Tibial artery (tissue), 4 donors: ENCODE data around the gene GET4.
A peak's percentile ranks its signal among the peaks of the same experiment; 100 is the strongest.
"Not testable (repeated sequence)": the region's sequence is repeated elsewhere in the genome, so short reads cannot be mapped to it uniquely, and the experiment has no call there.

ENCODE experiments used
- DNase-seq, 2 donors: peaks; one replicate each; pipeline ENCODE4 v3.0.0-alpha.2; 2019
- H3K27ac ChIP-seq, 2 donors: fragments of 200-600 bp; sonication (generic) in 1 of 2; 1 replicate in 1 of 2; 2 replicates in 1 of 2; pipeline ENCODE4 v1.5.1; 2018 to 2019; ENCODE audit warnings: mild to moderate bottlenecking in 1 of 2
- H3K27me3 ChIP-seq, 2 donors: fragments of 200-600 bp; sonication (generic) in 1 of 2; one replicate each; pipeline versions ENCODE4 v1.5.1 to v1.6.0; 2016 to 2019
- H3K36me3 ChIP-seq, 3 donors: fragments of 200-600 bp; sonication (generic) in 2 of 3; one replicate each; pipeline ENCODE4 v1.5.1; 2016 to 2019; ENCODE audit warnings: mild to moderate bottlenecking in 2 of 3
- H3K4me1 ChIP-seq, 4 donors: fragments of 200-600 bp; sonication (generic) in 2 of 4; 1 replicate in 3 of 4; 2 replicates in 1 of 4; pipeline ENCODE4 v1.5.1; 2016 to 2019
- H3K4me3 ChIP-seq, 2 donors: fragments of 200-600 bp; sonication (generic) in 1 of 2; 1 replicate in 1 of 2; 2 replicates in 1 of 2; pipeline ENCODE4 v1.5.1; 2018 to 2019; ENCODE audit warnings: mild to moderate bottlenecking in 2 of 2
- H3K9me3 ChIP-seq, 3 donors: fragments of 200-600 bp; sonication (generic) in 1 of 3; one replicate each; pipeline ENCODE4 v1.5.1; 2016 to 2019
- CTCF ChIP-seq, 2 experiments: fragments of 200-600 bp in 1 of 2; fragments of 450-650 bp in 1 of 2; IDR thresholded peaks; one replicate each; pipeline ENCODE4 v1.5.1; 2017 to 2019; ENCODE audit warnings: antibody characterized with exemption in 2 of 2, mild to moderate bottlenecking in 1 of 2, moderate library complexity in 1 of 2
- intact Hi-C: fragments of 100-400 bp; cut with DNase I; formaldehyde crosslinking; loops from one replicate; pipeline ENCODE4 v1.15.0; 2023; ENCODE audit warnings: low total_unique reads

Gene GET4

DNA sequence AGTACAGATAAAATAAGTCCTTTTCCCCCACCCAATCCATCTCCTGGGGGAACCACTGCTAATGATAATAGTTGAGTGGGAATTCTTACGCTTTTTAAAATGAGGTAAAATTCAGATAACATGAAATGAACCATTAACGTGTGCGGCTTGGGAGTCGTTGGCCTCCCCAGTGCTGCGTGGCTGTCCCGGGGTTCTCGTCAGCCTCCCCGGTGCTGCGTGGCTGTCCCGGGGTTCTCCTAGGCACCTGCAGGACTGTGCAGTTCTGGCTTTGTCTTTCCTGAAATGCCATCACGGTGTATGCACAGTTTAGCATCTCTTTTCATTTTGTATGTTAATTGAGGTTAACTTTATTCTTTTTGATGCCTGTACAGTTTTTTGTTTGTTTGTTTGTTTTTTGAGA lies 30.6 kb upstream of the GET4 start:
- Histone ChIP-seq H3K27ac (no peak overlapping the region), H3K4me1 (peaks cover 0 to 27% (median 18%) of the 10 kb centered on the region in 4 donors), H3K36me3 (peaks cover 44 to 83% (median 63%) of the 10 kb centered on the region in 3 donors), H3K4me3 (no peak overlapping the region), H3K27me3 (no peaks in the 10 kb centered on the region), H3K9me3 (no peaks in the 10 kb centered on the region)
- TF ChIP-seq CTCF (IDR thresholded peaks at IDR 0.05), result no peak
- intact Hi-C loops, result no loop called here
- no peak for DNase-seq

DNA sequence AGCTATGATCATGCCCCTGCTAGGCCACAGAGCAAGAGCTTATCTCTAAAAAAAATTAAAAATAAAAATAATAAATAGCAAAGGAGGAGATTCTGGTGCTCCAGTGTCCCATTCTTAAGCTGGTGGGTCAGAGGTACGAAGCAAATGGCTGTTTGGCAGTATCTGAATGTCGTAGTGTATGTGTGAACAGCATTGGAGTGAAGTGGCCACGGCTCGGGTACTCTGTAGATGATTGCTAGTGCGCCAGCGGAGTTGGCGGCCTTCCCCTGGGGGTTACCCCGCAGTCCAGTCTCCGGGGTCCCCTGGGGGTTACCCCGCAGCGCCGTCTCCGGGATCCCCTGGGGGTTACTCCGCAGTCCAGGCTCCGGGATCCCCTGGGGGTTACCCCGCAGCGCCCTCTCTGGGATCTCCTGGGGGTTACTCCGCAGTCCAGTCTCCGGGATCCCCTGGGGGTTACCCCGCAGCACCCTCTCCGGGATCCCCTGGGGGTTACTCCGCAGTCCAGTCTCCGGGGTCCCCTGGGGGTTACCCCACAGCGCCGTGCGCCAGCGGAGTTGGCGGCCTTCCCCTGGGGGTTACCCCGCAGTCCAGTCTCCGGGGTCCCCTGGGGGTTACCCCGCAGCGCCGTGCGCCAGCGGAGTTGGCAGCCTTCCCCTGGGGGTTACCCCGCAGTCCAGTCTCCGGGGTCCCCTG lies 29.2 kb upstream of the GET4 start:
- DNase-seq, H3K27me3 ChIP-seq, H3K9me3 ChIP-seq, H3K4me3 ChIP-seq, intact Hi-C loops: not testable (repeated sequence)
- Histone ChIP-seq H3K4me1 (peaks cover 0 to 13% (median 10%) of the 10 kb centered on the region in 4 donors), H3K36me3 (peaks cover 58 to 86% (median 72%) of the 10 kb centered on the region in 3 donors), H3K27ac (peak overlapping the region; percentile 4 to 18)

- H3K36me3 ChIP-seq, result peaks cover 63 to 86% (median 72%) of the 10 kb centered on the region in 3 donors
These were observed 28.6 kb upstream of the GET4 start for GRCh38 chr7:847728-848127.

DNA sequence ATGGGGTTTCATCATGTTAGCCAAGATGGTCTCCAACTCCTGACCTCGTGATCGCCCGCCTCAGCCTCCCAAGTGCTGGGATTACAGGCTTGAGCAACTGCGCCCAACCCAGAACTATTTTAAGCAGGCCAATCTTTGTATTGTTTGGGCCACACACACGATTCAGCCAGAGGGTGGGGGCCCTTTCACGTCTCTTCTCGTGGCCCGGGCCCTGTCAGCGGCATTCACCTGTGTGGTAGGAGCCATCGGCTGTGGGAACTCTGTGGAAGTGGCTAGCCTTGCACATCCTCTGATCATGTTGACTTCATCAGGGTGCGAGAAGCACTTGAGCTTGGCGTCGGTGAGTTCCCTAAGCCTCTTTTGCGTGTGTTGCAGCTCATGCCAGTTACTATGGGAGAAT lies 27.2 kb upstream of the GET4 start:
- Histone ChIP-seq H3K27me3 (no peaks in the 10 kb centered on the region), H3K36me3 (peaks cover 66 to 86% (median 74%) of the 10 kb centered on the region in 3 donors), H3K4me3 (no peak overlapping the region), H3K4me1 (peaks cover 0 to 4% (median 0%) of the 10 kb centered on the region in 4 donors), H3K27ac (no peak overlapping the region), H3K9me3 (no peaks in the 10 kb centered on the region)
- intact Hi-C loops, result no loop called here
- no peak for TF ChIP-seq CTCF (IDR thresholded peaks at IDR 0.05)
- no peak for DNase-seq

More at GRCh38 chr7:847728-848127, 28.6 kb upstream of the GET4 start:
- H3K27me3 ChIP-seq, H3K4me3 ChIP-seq, intact Hi-C loops, H3K4me1 ChIP-seq, DNase-seq, H3K27ac ChIP-seq, H3K9me3 ChIP-seq: not testable (repeated sequence)

DNA sequence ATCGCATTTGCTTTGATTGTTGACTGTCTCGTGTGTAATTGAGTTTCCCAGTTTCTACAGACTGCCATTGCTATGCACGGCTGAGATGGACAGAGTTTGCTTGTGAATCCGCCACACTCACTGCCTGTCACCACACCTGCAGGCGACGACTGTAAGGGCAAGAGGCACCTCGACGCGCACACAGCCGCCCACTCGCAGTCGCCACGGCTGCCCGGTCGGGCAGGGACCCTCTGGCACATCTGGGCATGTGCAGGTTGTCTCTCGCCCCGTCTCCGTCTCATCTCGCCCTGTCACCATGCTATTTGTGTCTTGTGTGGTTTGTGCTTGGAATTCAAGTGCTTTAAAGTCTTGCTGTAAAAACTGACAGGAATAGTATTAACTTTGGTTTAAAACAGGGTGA lies 26.6 kb upstream of the GET4 start:
- peaks cover 66 to 86% (median 74%) of the 10 kb centered on the region in 3 donors for H3K36me3 ChIP-seq
- H3K9me3 ChIP-seq, result no peaks in the 10 kb centered on the region
- TF ChIP-seq CTCF (IDR thresholded peaks at IDR 0.05), result no peak
- no peaks in the 10 kb centered on the region for H3K4me1 ChIP-seq
- intact Hi-C loops, result no loop called here
- DNase-seq, result no peak
- no peak overlapping the region for H3K4me3 ChIP-seq
- no peaks in the 10 kb centered on the region for H3K27me3 ChIP-seq
- H3K27ac ChIP-seq, result no peak overlapping the region

DNA sequence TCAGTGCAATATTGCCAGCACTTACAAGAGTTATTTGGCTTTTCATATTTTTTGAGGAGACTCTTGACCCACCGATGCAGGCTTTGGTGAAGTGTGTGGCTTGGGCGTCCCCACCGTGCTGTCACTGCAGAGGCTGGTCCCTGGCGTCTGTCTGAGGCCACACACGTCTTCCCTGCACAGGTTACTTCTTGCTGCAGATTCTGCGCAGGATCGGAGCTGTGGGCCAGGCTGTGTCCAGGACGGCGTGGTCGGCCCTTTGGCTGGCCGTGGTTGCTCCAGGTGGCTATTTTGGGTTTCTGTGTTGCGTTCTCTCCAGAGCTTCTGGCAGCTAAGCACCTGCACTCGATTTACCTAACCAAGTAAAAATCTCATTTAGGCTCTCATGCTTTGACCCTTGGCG lies 25.1 kb upstream of the GET4 start:
- intact Hi-C loops, result no loop called here

More for the DNA sequence above, 25.1 kb upstream of the GET4 start:
- H3K27ac ChIP-seq, result no peak overlapping the region
- H3K4me1 ChIP-seq, result no peaks in the 10 kb centered on the region
- H3K4me3 ChIP-seq, result no peak overlapping the region
- no peaks in the 10 kb centered on the region for H3K9me3 ChIP-seq
- no peak for DNase-seq
- H3K27me3 ChIP-seq, result no peaks in the 10 kb centered on the region
- peaks cover 69 to 86% (median 78%) of the 10 kb centered on the region in 3 donors for H3K36me3 ChIP-seq
- no peak for TF ChIP-seq CTCF (IDR thresholded peaks at IDR 0.05)
